ENCODE measurements around the gene DPEP2.

The DPEP2 gene

DNA sequence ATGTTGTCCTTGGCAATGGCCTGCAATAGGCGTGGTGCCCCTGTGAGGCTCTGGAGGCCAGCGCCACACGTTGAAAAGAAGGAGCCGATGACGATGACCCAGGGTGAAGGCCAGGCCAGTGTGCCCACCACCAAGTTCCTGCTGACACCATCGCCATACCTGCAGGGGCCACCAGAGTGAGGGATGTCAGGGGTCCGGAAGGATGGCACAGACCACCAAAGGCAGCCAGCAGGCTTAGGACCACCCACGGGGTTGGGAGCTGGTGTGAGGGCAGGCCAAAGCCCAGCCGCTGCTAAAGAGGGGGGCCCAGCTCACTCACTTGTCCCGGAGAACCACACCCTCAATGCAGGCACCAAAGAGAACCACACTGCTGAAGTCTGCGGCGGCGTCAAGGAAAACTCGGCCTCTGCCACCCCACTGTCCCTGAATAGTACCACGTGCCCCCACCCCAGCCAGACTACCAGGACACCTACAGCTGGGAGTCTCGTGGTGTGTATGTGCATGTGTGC lies 48.9 kb downstream of the DPEP2 start:
- DNase-seq: no peak
- H3K36me3 ChIP-seq (ENCODE audit: control insufficient read depth in 4 of 4, insufficient read depth in 4 of 4, low read length in 3 of 4): peaks cover 2 to 75% (median 26%) of the 10 kb centered on the region in 4 experiments
- POLR2A ChIA-PET: interaction anchor here (0.6 kb wide), 1 partner anchor 14 kb away, joined by 3 read pairs; the partner anchor contains the start of gene PSMB10

DNA sequence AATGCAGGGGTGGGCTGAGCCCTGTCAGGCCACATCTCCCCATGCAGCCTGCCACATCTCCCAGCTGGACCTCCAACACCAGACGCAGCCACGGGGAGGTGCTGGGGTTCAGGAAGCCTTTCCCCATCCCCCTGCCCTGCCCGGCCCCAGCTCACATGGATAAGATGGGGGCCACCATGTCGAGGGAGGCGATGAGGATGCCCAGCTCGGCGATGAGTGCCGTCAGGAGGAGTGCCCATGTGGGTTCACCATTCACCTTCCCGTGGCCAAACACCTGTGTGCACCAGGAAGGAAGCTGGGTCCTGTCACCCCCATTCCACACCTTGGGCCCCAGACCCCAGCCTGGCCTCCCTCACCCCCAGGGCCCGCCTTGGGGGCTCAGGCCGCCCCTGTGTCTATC lies 49.6 kb downstream of the DPEP2 start:
- no peak overlapping the region for H3K4me3 ChIP-seq (ENCODE audit: control insufficient read depth in 1 of 7, extremely low read depth in 1 of 7, insufficient read depth in 4 of 7, low read depth in 2 of 7, low read length in 6 of 7)
- POLR2A ChIA-PET: interaction anchor here (0.6 kb wide), 1 partner anchor 13 kb away, joined by 3 read pairs; the partner anchor contains the start of gene PSMB10
- no peak for DNase-seq
- H3K9me3 ChIP-seq (ENCODE audit: control extremely low read depth in 1 of 5, control insufficient read depth in 4 of 5, insufficient read depth in 2 of 5, low read depth in 1 of 5, low read length in 4 of 5): no peaks in the 10 kb centered on the region
- CTCF ChIA-PET: interaction anchor here (1.1 kb wide), 3 partner anchors 18 to 31 kb away, joined by 3 read pairs; no protein-coding TSS in a partner anchor
- H3K36me3 ChIP-seq (ENCODE audit: control insufficient read depth in 4 of 4, insufficient read depth in 4 of 4, low read length in 3 of 4): peaks cover 2 to 81% (median 30%) of the 10 kb centered on the region in 4 experiments
- WGBS (ENCODE audit: insufficient coverage): 94% methylated on average over 9 of the region's 11 CpGs
- no peaks in the 10 kb centered on the region for H3K27me3 ChIP-seq (replicated peaks in 2 of 5; ENCODE audit: control insufficient read depth in 4 of 5, insufficient read depth in 5 of 5, low read length in 4 of 5)
- H3K27ac ChIP-seq (ENCODE audit: insufficient read depth in 1 of 2, low read depth in 1 of 2, low read length in 2 of 2, poor library complexity in 1 of 2, severe bottlenecking in 2 of 2): no peak overlapping the region
- H3K4me1 ChIP-seq (ENCODE audit: control extremely low read depth in 1 of 4, control insufficient read depth in 4 of 4, insufficient read depth in 4 of 4, low read length in 3 of 4): no peaks in the 10 kb centered on the region

More for the DNA sequence above, 48.9 kb downstream of the DPEP2 start:
- no peak overlapping the region for H3K27ac ChIP-seq (ENCODE audit: insufficient read depth in 1 of 2, low read depth in 1 of 2, low read length in 2 of 2, poor library complexity in 1 of 2, severe bottlenecking in 2 of 2)
- no peaks in the 10 kb centered on the region for H3K9me3 ChIP-seq (ENCODE audit: control extremely low read depth in 1 of 5, control insufficient read depth in 4 of 5, insufficient read depth in 2 of 5, low read depth in 1 of 5, low read length in 4 of 5)
- no peaks in the 10 kb centered on the region for H3K4me1 ChIP-seq (ENCODE audit: control extremely low read depth in 1 of 4, control insufficient read depth in 4 of 4, insufficient read depth in 4 of 4, low read length in 3 of 4)
- H3K27me3 ChIP-seq (replicated peaks in 2 of 5; ENCODE audit: control insufficient read depth in 4 of 5, insufficient read depth in 5 of 5, low read length in 4 of 5): no peaks in the 10 kb centered on the region
- CTCF ChIA-PET: interaction anchor here (0.7 to 1.7 kb wide), 8 partner anchors 8 to 30 kb away, joined by 3 to 5 read pairs (median 3); no protein-coding TSS in a partner anchor
- WGBS (ENCODE audit: insufficient coverage): 98% methylated on average over 15 of the region's 16 CpGs
- H3K4me3 ChIP-seq (ENCODE audit: control insufficient read depth in 1 of 7, extremely low read depth in 1 of 7, insufficient read depth in 4 of 7, low read depth in 2 of 7, low read length in 6 of 7): no peak overlapping the region

DNA sequence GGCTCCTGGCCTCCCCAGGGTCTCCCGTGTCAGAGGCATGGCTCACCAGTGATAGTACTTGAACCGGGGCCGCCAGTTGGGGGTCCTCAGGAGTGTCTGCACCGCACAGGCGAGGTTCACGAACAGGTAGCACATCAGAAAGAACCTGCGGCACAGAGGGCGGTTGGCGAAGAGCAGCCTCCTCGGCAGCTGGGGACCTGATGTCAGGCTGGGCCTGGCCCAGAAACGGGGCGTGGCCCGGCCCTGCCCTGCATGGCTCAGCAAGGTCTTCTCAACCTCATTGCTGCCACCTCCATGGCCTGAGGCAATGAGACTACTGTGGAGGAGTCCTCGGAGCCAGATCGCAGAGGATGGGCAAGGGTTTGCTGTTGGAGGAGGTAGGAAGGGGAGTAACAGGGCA lies 51.3 kb downstream of the DPEP2 start:
- WGBS (ENCODE audit: insufficient coverage): 97% methylated on average over 15 of the region's 15 CpGs
- H3K4me1 ChIP-seq (ENCODE audit: control extremely low read depth in 1 of 4, control insufficient read depth in 4 of 4, insufficient read depth in 4 of 4, low read length in 3 of 4): no peaks in the 10 kb centered on the region
- peaks cover 2 to 75% (median 26%) of the 10 kb centered on the region in 4 experiments for H3K36me3 ChIP-seq (ENCODE audit: control insufficient read depth in 4 of 4, insufficient read depth in 4 of 4, low read length in 3 of 4)
- no peak overlapping the region for H3K4me3 ChIP-seq (ENCODE audit: control insufficient read depth in 1 of 7, extremely low read depth in 1 of 7, insufficient read depth in 4 of 7, low read depth in 2 of 7, low read length in 6 of 7)
- H3K27me3 ChIP-seq (replicated peaks in 2 of 5; ENCODE audit: control insufficient read depth in 4 of 5, insufficient read depth in 5 of 5, low read length in 4 of 5): no peaks in the 10 kb centered on the region
- no peak overlapping the region for H3K27ac ChIP-seq (ENCODE audit: insufficient read depth in 1 of 2, low read depth in 1 of 2, low read length in 2 of 2, poor library complexity in 1 of 2, severe bottlenecking in 2 of 2)
- H3K9me3 ChIP-seq (ENCODE audit: control extremely low read depth in 1 of 5, control insufficient read depth in 4 of 5, insufficient read depth in 2 of 5, low read depth in 1 of 5, low read length in 4 of 5): no peaks in the 10 kb centered on the region
- ChIA-PET CTCF (interaction anchor here (1.6 kb wide), 1 partner anchor 92 kb away, joined by 4 read pairs; no protein-coding TSS in a partner anchor), POLR2A (interaction anchor here (1.2 kb wide), 1 partner anchor 12 kb away, joined by 3 read pairs; no protein-coding TSS in a partner anchor)
- DNase-seq: no peak

DNA sequence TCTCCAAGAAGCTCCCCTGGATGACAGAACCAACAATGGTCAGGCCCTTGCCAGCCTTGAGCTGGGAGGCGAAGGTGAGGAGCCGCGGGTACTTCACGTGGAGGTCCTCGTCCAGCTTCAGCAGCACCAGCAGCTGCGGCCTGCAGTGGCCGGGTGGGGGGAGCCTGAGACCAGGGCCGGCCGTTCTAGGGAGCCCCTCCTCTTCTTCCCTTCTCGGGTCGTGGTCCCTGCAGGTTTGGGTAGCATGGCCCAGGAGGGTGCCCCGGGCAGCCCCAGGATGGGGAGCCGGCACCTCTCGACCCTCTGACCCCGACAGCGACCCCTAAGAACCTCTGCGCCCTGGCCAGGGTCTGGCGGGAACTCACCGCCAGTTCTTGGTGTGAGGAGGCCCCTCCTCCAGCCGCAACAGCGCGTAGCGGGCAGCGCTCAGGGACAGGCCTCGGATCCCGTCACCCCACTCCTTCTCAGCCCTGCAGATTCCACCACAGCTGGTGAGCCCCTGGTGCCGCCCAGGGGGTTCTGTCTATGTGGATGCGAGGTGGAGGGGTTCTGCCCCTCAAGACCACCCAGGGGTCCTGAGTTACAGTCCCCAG lies 52.2 kb downstream of the DPEP2 start:
- Histone ChIP-seq H3K27me3 (replicated peaks in 2 of 5; ENCODE audit: control insufficient read depth in 4 of 5, insufficient read depth in 5 of 5, low read length in 4 of 5) (no peaks in the 10 kb centered on the region), H3K4me1 (ENCODE audit: control extremely low read depth in 1 of 4, control insufficient read depth in 4 of 4, insufficient read depth in 4 of 4, low read length in 3 of 4) (no peaks in the 10 kb centered on the region), H3K4me3 (ENCODE audit: control insufficient read depth in 1 of 7, extremely low read depth in 1 of 7, insufficient read depth in 4 of 7, low read depth in 2 of 7, low read length in 6 of 7) (no peak overlapping the region), H3K36me3 (ENCODE audit: control insufficient read depth in 4 of 4, insufficient read depth in 4 of 4, low read length in 3 of 4) (peaks cover 2 to 81% (median 28%) of the 10 kb centered on the region in 4 experiments), H3K27ac (ENCODE audit: insufficient read depth in 1 of 2, low read depth in 1 of 2, low read length in 2 of 2, poor library complexity in 1 of 2, severe bottlenecking in 2 of 2) (no peak overlapping the region), H3K9me3 (ENCODE audit: control extremely low read depth in 1 of 5, control insufficient read depth in 4 of 5, insufficient read depth in 2 of 5, low read depth in 1 of 5, low read length in 4 of 5) (no peaks in the 10 kb centered on the region)
- 97% methylated on average over 23 of the region's 28 CpGs for WGBS (ENCODE audit: insufficient coverage)
- DNase-seq: no peak
- ChIA-PET CTCF (interaction anchor here (0.7 to 1.6 kb wide), 5 partner anchors 19 to 129 kb away, joined by 3 to 4 read pairs (median 3); no protein-coding TSS in a partner anchor), POLR2A (interaction anchor here (1.0 kb wide), 1 partner anchor 10 kb away, joined by 4 read pairs; the partner anchor contains the start of gene PSMB10)

DNA sequence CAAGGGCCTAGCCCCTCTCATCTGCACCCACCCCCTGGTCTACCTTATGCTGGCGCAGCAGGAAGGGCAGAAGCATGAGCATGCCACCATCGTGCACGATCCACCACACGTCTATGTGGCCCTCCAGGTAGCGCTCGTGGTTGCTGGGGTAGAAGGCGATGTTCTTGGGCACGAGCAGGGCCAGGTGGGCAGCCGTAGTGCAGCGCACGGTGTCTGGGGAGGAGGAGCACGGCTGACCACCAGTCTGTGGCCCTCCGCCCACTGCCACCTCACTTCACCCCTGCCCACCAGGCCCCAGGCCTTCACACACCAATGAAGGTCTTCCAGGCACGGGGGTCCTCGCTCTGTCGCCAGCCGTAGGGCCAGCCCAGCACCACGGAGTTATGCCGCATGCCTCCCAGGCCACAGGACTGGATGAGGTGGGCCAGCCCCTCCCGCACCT lies 53.1 kb downstream of the DPEP2 start:
- Histone ChIP-seq H3K4me1 (ENCODE audit: control extremely low read depth in 1 of 4, control insufficient read depth in 4 of 4, insufficient read depth in 4 of 4, low read length in 3 of 4) (peaks cover 0 to 7% (median 0%) of the 10 kb centered on the region in 4 experiments), H3K27ac (ENCODE audit: insufficient read depth in 1 of 2, low read depth in 1 of 2, low read length in 2 of 2, poor library complexity in 1 of 2, severe bottlenecking in 2 of 2) (no peak overlapping the region), H3K27me3 (replicated peaks in 2 of 5; ENCODE audit: control insufficient read depth in 4 of 5, insufficient read depth in 5 of 5, low read length in 4 of 5) (no peaks in the 10 kb centered on the region), H3K36me3 (ENCODE audit: control insufficient read depth in 4 of 4, insufficient read depth in 4 of 4, low read length in 3 of 4) (peaks cover 2 to 72% (median 26%) of the 10 kb centered on the region in 4 experiments), H3K9me3 (ENCODE audit: control extremely low read depth in 1 of 5, control insufficient read depth in 4 of 5, insufficient read depth in 2 of 5, low read depth in 1 of 5, low read length in 4 of 5) (no peaks in the 10 kb centered on the region), H3K4me3 (ENCODE audit: control insufficient read depth in 1 of 7, extremely low read depth in 1 of 7, insufficient read depth in 4 of 7, low read depth in 2 of 7, low read length in 6 of 7) (no peak overlapping the region)
- CTCF ChIA-PET: interaction anchor here (0.8 to 2.3 kb wide), 7 partner anchors 17 to 101 kb away, joined by 3 to 6 read pairs (median 4); partner anchors contain the start of gene NRN1L
- WGBS (ENCODE audit: insufficient coverage): 90% methylated on average over 12 of the region's 20 CpGs
- DNase-seq: no peak
- POLR2A ChIA-PET: interaction anchor here (1.0 kb wide), 1 partner anchor 9 kb away, joined by 4 read pairs; the partner anchor contains the start of gene PSMB10

DNA sequence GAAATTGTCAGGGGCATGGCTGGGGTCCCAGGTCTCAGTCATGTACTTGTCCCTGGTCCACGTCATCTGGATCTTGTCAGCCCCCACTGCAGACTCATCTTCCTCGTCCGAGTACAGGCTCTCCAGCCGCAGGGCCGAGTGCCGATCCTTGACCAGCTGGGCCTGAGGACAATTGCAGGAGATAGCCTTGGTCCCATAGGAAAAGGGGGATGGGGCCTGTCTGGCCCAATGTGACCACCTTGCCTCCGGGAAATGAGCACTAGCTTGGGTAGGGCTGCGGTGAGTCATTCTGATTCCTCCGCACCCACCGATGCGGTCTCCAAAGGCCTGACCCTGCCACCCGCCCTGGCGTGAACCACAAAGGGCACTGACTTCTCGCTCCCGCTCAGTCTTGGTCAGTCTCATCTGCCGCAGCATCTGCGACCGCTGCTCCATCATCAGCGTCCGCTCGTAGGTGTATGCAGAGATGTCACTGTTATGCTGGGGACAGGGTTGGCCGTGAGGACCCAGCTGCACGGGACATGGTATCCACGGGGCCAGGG lies 53.8 kb downstream of the DPEP2 start:
- H3K9me3 ChIP-seq (ENCODE audit: control extremely low read depth in 1 of 5, control insufficient read depth in 4 of 5, insufficient read depth in 2 of 5, low read depth in 1 of 5, low read length in 4 of 5): no peaks in the 10 kb centered on the region
- H3K4me1 ChIP-seq (ENCODE audit: control extremely low read depth in 1 of 4, control insufficient read depth in 4 of 4, insufficient read depth in 4 of 4, low read length in 3 of 4): peaks cover 0 to 7% (median under 1%) of the 10 kb centered on the region in 4 experiments
- H3K36me3 ChIP-seq (ENCODE audit: control insufficient read depth in 4 of 4, insufficient read depth in 4 of 4, low read length in 3 of 4): peaks cover 2 to 65% (median 24%) of the 10 kb centered on the region in 4 experiments
- POLR2A ChIA-PET: no interaction called here
- no peak for DNase-seq
- CTCF ChIA-PET: interaction anchor here (0.8 to 2.3 kb wide), 5 partner anchors 16 to 101 kb away, joined by 3 to 6 read pairs (median 4); partner anchors contain the start of gene NRN1L
- no peak overlapping the region for H3K4me3 ChIP-seq (ENCODE audit: control insufficient read depth in 1 of 7, extremely low read depth in 1 of 7, insufficient read depth in 4 of 7, low read depth in 2 of 7, low read length in 6 of 7)
- H3K27ac ChIP-seq (ENCODE audit: insufficient read depth in 1 of 2, low read depth in 1 of 2, low read length in 2 of 2, poor library complexity in 1 of 2, severe bottlenecking in 2 of 2): no peak overlapping the region
- 99% methylated on average over 23 of the region's 24 CpGs for WGBS (ENCODE audit: insufficient coverage)
- no peaks in the 10 kb centered on the region for H3K27me3 ChIP-seq (replicated peaks in 2 of 5; ENCODE audit: control insufficient read depth in 4 of 5, insufficient read depth in 5 of 5, low read length in 4 of 5)
